CD14-positive monocyte (primary cell): Measurements from ENCODE around the gene MAPK4. TPM values are rescaled to one million over a fixed set of nuclear protein-coding genes. Genes with fewer than 3 reads are reported as not detected.

ENCODE experiments used
- DNase-seq, 3 donors: peaks; one replicate each; pipeline ENCODE4 v3.0.0-alpha.2; 2011 to 2022
- H2AFZ ChIP-seq: 2 replicates; pipeline ENCODE4 v1.6.0; 2012; ENCODE audit warnings: mild to moderate bottlenecking, low read depth, low read length, inconsistent platforms; ENCODE audit not compliant: insufficient read depth, poor library complexity, severe bottlenecking
- H3K27ac ChIP-seq, 2 donors: 1 replicate in 1 of 2; 2 replicates in 1 of 2; pipeline ENCODE4 v1.5.1; 2012 to 2013; ENCODE audit warnings: low read length in 2 of 2, control low read depth in 1 of 2, inconsistent platforms in 1 of 2, low read depth in 1 of 2, mild to moderate bottlenecking in 1 of 2
- H3K27me3 ChIP-seq, 2 donors: one replicate each; pipeline versions ENCODE4 v1.6.0 to v1.6.1; 2011 to 2013; ENCODE audit warnings: low read length in 2 of 2; ENCODE audit not compliant: control insufficient read depth in 2 of 2, insufficient read depth in 2 of 2
- H3K36me3 ChIP-seq, 2 donors: replicated peaks in 1 of 2; 1 replicate in 1 of 2; 2 replicates in 1 of 2; pipeline versions ENCODE4 v1.5.1 to v1.6.1; 2012 to 2013; ENCODE audit warnings: low read length in 2 of 2, control low read depth in 1 of 2, inconsistent platforms in 1 of 2, mild to moderate bottlenecking in 1 of 2; ENCODE audit not compliant: insufficient read depth in 2 of 2, control insufficient read depth in 1 of 2
- H3K4me1 ChIP-seq, 2 donors: 1 replicate in 1 of 2; 2 replicates in 1 of 2; pipeline versions ENCODE4 v1.5.1 to v1.6.1; 2012 to 2013; ENCODE audit warnings: low read length in 2 of 2, control low read depth in 1 of 2, inconsistent platforms in 1 of 2, mild to moderate bottlenecking in 1 of 2, moderate library complexity in 1 of 2; ENCODE audit not compliant: insufficient read depth in 2 of 2, control insufficient read depth in 1 of 2
- H3K4me2 ChIP-seq: replicated peaks from 2 replicates; pipeline ENCODE3; 2012; ENCODE audit warnings: low read length, moderate library complexity, mild to moderate bottlenecking; ENCODE audit not compliant: poor library complexity, severe bottlenecking; ENCODE audit errors: extremely low read depth
- H3K4me3 ChIP-seq, 3 experiments: fragments of 200-600 bp in 1 of 3; sonication (generic) in 1 of 3; replicated peaks in 1 of 3; 1 replicate in 2 of 3; 2 replicates in 1 of 3; pipeline ENCODE4 v1.5.1; 2011 to 2013; ENCODE audit warnings: low read length in 3 of 3, mild to moderate bottlenecking in 3 of 3, control low read depth in 2 of 3, low read depth in 2 of 3, inconsistent platforms in 1 of 3, moderate library complexity in 1 of 3
- H3K79me2 ChIP-seq: 2 replicates; pipeline ENCODE4 v1.6.0; 2012; ENCODE audit warnings: mild to moderate bottlenecking, control low read depth, inconsistent platforms, low read length, moderate library complexity; ENCODE audit not compliant: insufficient read depth
- H3K9ac ChIP-seq: 2 replicates; pipeline ENCODE4 v1.6.0; 2017; ENCODE audit warnings: low read length, mild to moderate bottlenecking; ENCODE audit not compliant: insufficient read depth, poor library complexity, severe bottlenecking
- H3K9me3 ChIP-seq, 2 donors: replicated peaks in 1 of 2; 1 replicate in 1 of 2; 2 replicates in 1 of 2; pipeline versions ENCODE4 v1.5.1 to v1.6.1; 2012 to 2013; ENCODE audit warnings: low read length in 2 of 2, control low read depth in 1 of 2; ENCODE audit not compliant: control insufficient read depth in 1 of 2, insufficient read depth in 1 of 2
- H4K20me1 ChIP-seq: 2 replicates; pipeline ENCODE4 v1.6.0; 2012; ENCODE audit warnings: mild to moderate bottlenecking, low read length, control low read depth, moderate library complexity; ENCODE audit not compliant: insufficient read depth
- H3K27ac Mint-ChIP-seq, 7 donors: one replicate each; pipeline ENCODE4 v1.8.0; 2020; ENCODE audit warnings: mild to moderate bottlenecking in 7 of 7, mixed read lengths in 7 of 7, moderate library complexity in 6 of 7, inconsistent platforms in 2 of 7
- H3K27me3 Mint-ChIP-seq, 3 donors: one replicate each; pipeline ENCODE4 v1.8.0; 2021 to 2022; ENCODE audit warnings: low read depth in 3 of 3, mild to moderate bottlenecking in 3 of 3, mixed read lengths in 3 of 3, moderate library complexity in 3 of 3, inconsistent platforms in 1 of 3
- H3K36me3 Mint-ChIP-seq, 2 donors: one replicate each; pipeline ENCODE4 v1.8.0; 2020; ENCODE audit warnings: mixed read lengths in 2 of 2, inconsistent platforms in 1 of 2, mild to moderate bottlenecking in 1 of 2
- H3K4me1 Mint-ChIP-seq: one replicate; pipeline ENCODE4 v1.8.0; 2020; ENCODE audit warnings: mild to moderate bottlenecking, mixed read lengths
- H3K4me3 Mint-ChIP-seq, 2 donors: one replicate each; pipeline ENCODE4 v1.8.0; 2020; ENCODE audit warnings: mild to moderate bottlenecking in 2 of 2, mixed read lengths in 2 of 2, moderate library complexity in 1 of 2
- H3K9me3 Mint-ChIP-seq, 7 donors: one replicate each; pipeline ENCODE4 v1.8.0; 2020 to 2022; ENCODE audit warnings: mixed read lengths in 7 of 7, mild to moderate bottlenecking in 6 of 7, moderate library complexity in 6 of 7, inconsistent platforms in 2 of 7
- WGBS: methylation state at CpG from one replicate; pipeline ENCODE4 v1.1.5; 2013; ENCODE audit warnings: missing lambda C conversion rate; ENCODE audit not compliant: insufficient coverage; 5-methylcytosine and 5-hydroxymethylcytosine counted together
- intact Hi-C, 2 donors: fragments of 100-400 bp; cut with micrococcal nuclease; formaldehyde crosslinking; loops; one replicate each; pipeline versions ENCODE4 v1.15.0 to v1.15.1; 2023
- polyA plus RNA-seq, 3 donors: library from polyadenylated mRNA; depleted of rRNA in 1 of 3; unstranded in 2 of 3; stranded (reverse) in 1 of 3; fragments of 300-500 nt in 2 of 3; fragments of >200 nt in 1 of 3; fragmentation: Illumina TruSeq in 2 of 3; gene quantifications; 1 replicate in 2 of 3; 2 replicates in 1 of 3; pipeline ENCODE4 v1.2.3, GENCODE V29; 2012 to 2021
- TF ChIP-seq, protein P1 (sequence below): fragments of 200-600 bp; IDR thresholded peaks from one replicate; pipeline ENCODE4 v1.8.0; 2022; ENCODE audit warnings: antibody characterized with exemption, mild to moderate bottlenecking

The MAPK4 gene
- polyA plus RNA-seq, 3 donors, result not detected

DNA sequence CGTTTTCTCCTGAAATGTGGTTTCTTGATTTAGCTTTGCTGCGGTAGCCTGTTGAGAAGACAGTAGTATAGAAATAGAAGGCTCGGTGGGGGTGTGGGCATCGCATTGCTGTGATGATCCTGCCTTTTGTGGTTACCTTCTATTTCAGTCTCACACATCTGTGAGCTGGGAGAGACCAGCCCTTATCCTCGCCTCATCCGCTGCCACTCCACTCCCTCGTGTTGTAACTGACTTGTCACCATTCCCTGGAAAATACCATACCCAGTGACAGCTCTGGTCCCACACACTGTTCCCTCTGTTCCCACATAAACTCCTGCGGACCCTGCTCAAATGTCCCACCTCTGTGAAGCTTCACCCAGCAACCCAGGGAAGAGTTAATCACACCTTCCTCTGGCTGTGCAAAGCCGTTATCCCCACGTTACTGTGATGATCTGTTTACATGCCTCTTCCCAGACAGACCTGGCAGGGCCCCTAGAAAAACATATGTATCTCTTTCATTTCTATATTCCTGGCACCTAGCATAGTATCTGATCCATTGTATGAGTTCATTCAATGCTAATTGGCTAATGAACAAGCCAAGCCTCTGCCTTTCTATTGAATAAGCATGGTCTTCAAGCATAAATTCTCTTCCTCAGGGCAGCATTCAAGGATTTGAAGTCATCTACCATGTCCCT, 114.6 kb downstream of the MAPK4 start:
- intact Hi-C loops, result no loop called here
- Histone ChIP-seq H3K79me2 (no peaks in the 10 kb centered on the region), H3K27me3 (no peaks in the 10 kb centered on the region), H3K9ac (no peak overlapping the region), H3K4me1 (no peaks in the 10 kb centered on the region), H3K27ac (no peak overlapping the region), H3K36me3 (no peaks in the 10 kb centered on the region), H4K20me1 (no peaks in the 10 kb centered on the region), H3K4me3 (no peak overlapping the region), H2AFZ (no peak overlapping the region), H3K9me3 (peaks cover 0 to 1% of the 10 kb centered on the region in 2 donors), H3K4me2 (no peak overlapping the region)
- H3K27ac Mint-ChIP-seq, result no peak overlapping the region
- H3K9me3 Mint-ChIP-seq, result peaks cover 0 to 11% (median 2%) of the 10 kb centered on the region in 7 donors
- no peak for DNase-seq
- WGBS, result 76% methylated on average over 7 of the region's 10 CpGs
- TF ChIP-seq, protein P1, sequence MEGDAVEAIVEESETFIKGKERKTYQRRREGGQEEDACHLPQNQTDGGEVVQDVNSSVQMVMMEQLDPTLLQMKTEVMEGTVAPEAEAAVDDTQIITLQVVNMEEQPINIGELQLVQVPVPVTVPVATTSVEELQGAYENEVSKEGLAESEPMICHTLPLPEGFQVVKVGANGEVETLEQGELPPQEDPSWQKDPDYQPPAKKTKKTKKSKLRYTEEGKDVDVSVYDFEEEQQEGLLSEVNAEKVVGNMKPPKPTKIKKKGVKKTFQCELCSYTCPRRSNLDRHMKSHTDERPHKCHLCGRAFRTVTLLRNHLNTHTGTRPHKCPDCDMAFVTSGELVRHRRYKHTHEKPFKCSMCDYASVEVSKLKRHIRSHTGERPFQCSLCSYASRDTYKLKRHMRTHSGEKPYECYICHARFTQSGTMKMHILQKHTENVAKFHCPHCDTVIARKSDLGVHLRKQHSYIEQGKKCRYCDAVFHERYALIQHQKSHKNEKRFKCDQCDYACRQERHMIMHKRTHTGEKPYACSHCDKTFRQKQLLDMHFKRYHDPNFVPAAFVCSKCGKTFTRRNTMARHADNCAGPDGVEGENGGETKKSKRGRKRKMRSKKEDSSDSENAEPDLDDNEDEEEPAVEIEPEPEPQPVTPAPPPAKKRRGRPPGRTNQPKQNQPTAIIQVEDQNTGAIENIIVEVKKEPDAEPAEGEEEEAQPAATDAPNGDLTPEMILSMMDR, result no peak
- no peaks in the 10 kb centered on the region for H3K36me3 Mint-ChIP-seq
- no peak overlapping the region for H3K4me3 Mint-ChIP-seq
- H3K4me1 Mint-ChIP-seq, result no peaks in the 10 kb centered on the region
- H3K27me3 Mint-ChIP-seq, result peaks cover 2 to 11% (median 3%) of the 10 kb centered on the region in 3 donors

DNA sequence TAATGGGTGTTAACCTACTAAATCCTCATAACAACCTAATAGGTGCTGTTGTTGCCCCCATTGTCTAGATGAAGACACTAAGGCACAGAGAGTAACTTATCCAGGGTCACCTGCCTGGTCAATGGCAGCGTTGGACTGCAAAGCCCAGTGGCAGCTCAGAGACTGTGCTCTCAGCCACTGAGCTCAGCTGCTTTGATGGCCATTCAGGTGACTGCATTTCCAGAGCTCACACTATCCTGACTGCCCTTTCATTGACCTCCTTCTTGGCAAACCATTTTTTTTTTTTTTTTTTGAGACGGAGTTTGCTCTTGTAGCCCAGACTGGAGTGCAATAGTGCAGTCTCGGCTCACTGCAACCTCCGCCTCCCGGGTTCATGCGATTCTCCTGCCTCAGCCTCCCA, 115.2 kb downstream of the MAPK4 start:
- Histone ChIP-seq H3K36me3 (no peaks in the 10 kb centered on the region), H3K9me3 (peaks cover 0 to 5% of the 10 kb centered on the region in 2 donors), H2AFZ (no peak overlapping the region), H3K79me2 (no peaks in the 10 kb centered on the region), H3K4me2 (no peak overlapping the region), H3K4me1 (no peaks in the 10 kb centered on the region), H3K9ac (no peak overlapping the region), H3K27ac (no peak overlapping the region), H3K4me3 (no peak overlapping the region), H4K20me1 (no peaks in the 10 kb centered on the region), H3K27me3 (no peaks in the 10 kb centered on the region)
- TF ChIP-seq, protein P1, result no peak
- Mint-ChIP-seq H3K27me3 (peaks cover 2 to 11% (median 3%) of the 10 kb centered on the region in 3 donors), H3K4me1 (no peaks in the 10 kb centered on the region), H3K9me3 (peaks cover 0 to 10% (median 2%) of the 10 kb centered on the region in 7 donors), H3K27ac (no peak overlapping the region), H3K4me3 (no peak overlapping the region), H3K36me3 (no peaks in the 10 kb centered on the region)
- DNase-seq, result no peak
- intact Hi-C loops, result no loop called here
- WGBS, result 100% methylated on average over 1 of the region's 6 CpGs
